ENCODE measurements around the gene TREM2. TPM values are rescaled to one million over a fixed set of nuclear protein-coding genes. Genes with fewer than 3 reads are reported as not detected.

Gene TREM2
- total RNA-seq, 1 experiment from 2014 or later, result not detected

- Histone ChIP-seq H3K36me3 (ENCODE audit: low read depth, low read length) (no peaks in the 10 kb centered on the region), H3K9me2 (replicated peaks; ENCODE audit: low read length) (no peaks in the 10 kb centered on the region), H3K79me2 (ENCODE audit: low read length) (no peaks in the 10 kb centered on the region), H3K27ac (ENCODE audit: low read length) (no peak overlapping the region), H3K9me3 (ENCODE audit: low read length) (no peaks in the 10 kb centered on the region), H4K20me1 (ENCODE audit: low read length) (no peaks in the 10 kb centered on the region), H2AFZ (ENCODE audit: low read length) (no peak overlapping the region), H3K9ac (ENCODE audit: low read length) (no peak overlapping the region), H3K27me3 (ENCODE audit: low read length) (peaks cover 31% of the 10 kb centered on the region), H3K4me2 (ENCODE audit: low read length) (no peak overlapping the region), H3K4me3 (ENCODE audit: low read length) (no peak overlapping the region), H3K4me1 (ENCODE audit: insufficient read depth, low read length) (no peaks in the 10 kb centered on the region), H3F3A (ENCODE audit: low read length, unreplicated experiment) (no peaks in the 10 kb centered on the region)
- CTCF ChIA-PET, result no interaction called here
- intact Hi-C loops (cut with micrococcal nuclease), result no loop called here
- POLR2A ChIA-PET (ENCODE audit: unreplicated experiment), result no interaction called here
- BruUV-seq (replicated peaks), result no TSS peak
- TF ChIP-seq CTCF (conservative IDR thresholded peaks at IDR 0.05; ENCODE audit: low read depth, low read length) (no peak), EZH2phosphoT487 (IDR thresholded peaks at IDR 0.05; ENCODE audit: borderline replicate concordance, low read length) (no peak), EZH2 (IDR thresholded peaks at IDR 0.05; ENCODE audit: low read length, unreplicated experiment) (no peak)
- DNase-seq (no peak), ATAC-seq (no peak)
Observed at GRCh38 chr6:41186031-41186562, 23.2 kb upstream of the TREM2 start.

- Histone ChIP-seq H3F3A (ENCODE audit: low read length, unreplicated experiment) (no peaks in the 10 kb centered on the region), H4K20me1 (ENCODE audit: low read length) (no peaks in the 10 kb centered on the region), H3K79me2 (ENCODE audit: low read length) (no peaks in the 10 kb centered on the region), H3K27me3 (ENCODE audit: low read length) (peaks cover 27% of the 10 kb centered on the region), H3K4me1 (ENCODE audit: insufficient read depth, low read length) (no peaks in the 10 kb centered on the region), H3K9ac (ENCODE audit: low read length) (no peak overlapping the region), H2AFZ (ENCODE audit: low read length) (no peak overlapping the region), H3K9me2 (replicated peaks; ENCODE audit: low read length) (no peaks in the 10 kb centered on the region), H3K4me2 (ENCODE audit: low read length) (no peak overlapping the region), H3K9me3 (ENCODE audit: low read length) (no peaks in the 10 kb centered on the region), H3K4me3 (ENCODE audit: low read length) (no peak overlapping the region), H3K27ac (ENCODE audit: low read length) (no peak overlapping the region), H3K36me3 (ENCODE audit: low read depth, low read length) (no peaks in the 10 kb centered on the region)
- intact Hi-C loops (cut with micrococcal nuclease), result no loop called here
- no TSS peak for BruUV-seq (replicated peaks)
- CTCF ChIA-PET, result no interaction called here
- TF ChIP-seq EZH2 (IDR thresholded peaks at IDR 0.05; ENCODE audit: low read length, unreplicated experiment), result no peak
- TF ChIP-seq EZH2phosphoT487 (IDR thresholded peaks at IDR 0.05; ENCODE audit: borderline replicate concordance, low read length), result no peak
- TF ChIP-seq CTCF (conservative IDR thresholded peaks at IDR 0.05; ENCODE audit: low read depth, low read length), result no peak
- DNase-seq, result no peak
- no peak for ATAC-seq
- POLR2A ChIA-PET (ENCODE audit: unreplicated experiment), result no interaction called here
Observed at GRCh38 chr6:41184761-41185160, 21.8 kb upstream of the TREM2 start.

- Histone ChIP-seq H3K27ac (ENCODE audit: low read length) (no peak overlapping the region), H3K9me3 (ENCODE audit: low read length) (no peaks in the 10 kb centered on the region), H3K79me2 (ENCODE audit: low read length) (no peaks in the 10 kb centered on the region), H4K20me1 (ENCODE audit: low read length) (no peaks in the 10 kb centered on the region), H3K36me3 (ENCODE audit: low read depth, low read length) (no peaks in the 10 kb centered on the region), H3K9me2 (replicated peaks; ENCODE audit: low read length) (no peaks in the 10 kb centered on the region), H3K4me3 (ENCODE audit: low read length) (no peak overlapping the region), H3K4me1 (ENCODE audit: insufficient read depth, low read length) (no peaks in the 10 kb centered on the region), H2AFZ (ENCODE audit: low read length) (no peak overlapping the region), H3K9ac (ENCODE audit: low read length) (no peak overlapping the region), H3K4me2 (ENCODE audit: low read length) (no peak overlapping the region), H3F3A (ENCODE audit: low read length, unreplicated experiment) (no peaks in the 10 kb centered on the region), H3K27me3 (ENCODE audit: low read length) (peaks cover 40% of the 10 kb centered on the region)
- POLR2A ChIA-PET (ENCODE audit: unreplicated experiment), result no interaction called here
- DNase-seq (peak; percentile 62), ATAC-seq (peak; percentile 98)
- BruUV-seq (replicated peaks), result no TSS peak
- no peak for TF ChIP-seq EZH2 (IDR thresholded peaks at IDR 0.05; ENCODE audit: low read length, unreplicated experiment)
- TF ChIP-seq EZH2phosphoT487 (IDR thresholded peaks at IDR 0.05; ENCODE audit: borderline replicate concordance, low read length), result no peak
- peak; percentile 71 for TF ChIP-seq CTCF (conservative IDR thresholded peaks at IDR 0.05; ENCODE audit: low read depth, low read length)
- CTCF ChIA-PET, result no interaction called here
- intact Hi-C loops (cut with micrococcal nuclease), result loop anchor here (2.0 kb wide), 2 partner anchors 90 to 136 kb away; no protein-coding TSS in a partner anchor
Observed at GRCh38 chr6:41182069-41183034, 19.4 kb upstream of the TREM2 start.

Measured in PC-3 (cell line).